ENCODE measurements around the gene MICA.

- TF ChIP-seq CTCF (conservative IDR thresholded peaks at IDR 0.05; ENCODE audit: low read depth, low read length) (no peak), EZH2 (IDR thresholded peaks at IDR 0.05; ENCODE audit: borderline replicate concordance, low read depth, low read length, poor library complexity, severe bottlenecking) (no peak)
These were observed 7.6 kb upstream of the MICA start for GRCh38 chr6:31395832-31396231.

Measured in A673 (cell line).